Loucy (cell line): ENCODE results near the gene ARHGAP25.

Experiments used
- H2AFZ ChIP-seq: fragments of 200-600 bp; sonication (generic); 2 replicates; pipeline ENCODE4 v1.6.0; 2016; ENCODE audit warnings: antibody characterized with exemption, mild to moderate bottlenecking, low read length, moderate library complexity
- H3F3A ChIP-seq: fragments of 200-600 bp; 2 replicates; pipeline ENCODE4 v1.6.0; 2016; ENCODE audit warnings: antibody characterized with exemption, low read depth, mild to moderate bottlenecking
- H3K27me3 ChIP-seq: fragments of 200-600 bp; sonication (generic); 2 replicates; pipeline ENCODE4 v1.6.1; 2014; ENCODE audit warnings: low read length, mild to moderate bottlenecking; ENCODE audit not compliant: insufficient read depth, poor library complexity, severe bottlenecking
- H3K36me3 ChIP-seq: fragments of 200-600 bp; sonication (generic); 2 replicates; pipeline ENCODE4 v1.6.1; 2016; ENCODE audit warnings: low read length; ENCODE audit not compliant: insufficient read depth
- H3K4me1 ChIP-seq: fragments of 200-600 bp; sonication (generic); 2 replicates; pipeline ENCODE4 v1.5.1; 2014; ENCODE audit warnings: low read length, mild to moderate bottlenecking; ENCODE audit not compliant: insufficient read depth, poor library complexity, severe bottlenecking
- H3K4me2 ChIP-seq: fragments of 200-600 bp; sonication (generic); 2 replicates; pipeline ENCODE4 v1.6.0; 2014; ENCODE audit warnings: antibody characterized with exemption, low read length, low read depth, mild to moderate bottlenecking; ENCODE audit not compliant: poor library complexity, severe bottlenecking
- H3K4me3 ChIP-seq: fragments of 200-600 bp; sonication (generic); 2 replicates; pipeline ENCODE4 v1.5.1; 2014; ENCODE audit warnings: low read length, mild to moderate bottlenecking, mixed read lengths; ENCODE audit not compliant: poor library complexity, severe bottlenecking
- H3K79me2 ChIP-seq: fragments of 200-600 bp; sonication (generic); 2 replicates; pipeline ENCODE4 v1.6.1; 2014; ENCODE audit warnings: low read length; ENCODE audit not compliant: insufficient read depth
- H3K9ac ChIP-seq: fragments of 200-600 bp; sonication (generic); 2 replicates; pipeline ENCODE4 v1.6.0; 2014; ENCODE audit warnings: mild to moderate bottlenecking, low read depth, low read length, moderate library complexity; ENCODE audit not compliant: poor library complexity, severe bottlenecking
- H3K9me2 ChIP-seq: fragments of 200-600 bp; sonication (generic); replicated peaks from 2 replicates; pipeline ENCODE4 v1.6.1; 2016; ENCODE audit warnings: low read depth, low read length, mixed read lengths
- H3K9me3 ChIP-seq: fragments of 200-600 bp; sonication (generic); 2 replicates; pipeline ENCODE4 v1.6.1; 2014; ENCODE audit warnings: mild to moderate bottlenecking, antibody characterized with exemption, low read length, low read depth; ENCODE audit not compliant: insufficient read depth
- H4K20me1 ChIP-seq: fragments of 200-600 bp; sonication (generic); 2 replicates; pipeline ENCODE4 v1.6.0; 2014; ENCODE audit warnings: antibody characterized with exemption, low read length, mild to moderate bottlenecking; ENCODE audit not compliant: insufficient read depth, poor library complexity, severe bottlenecking
- EZH2phosphoT487 ChIP-seq: fragments of 200-600 bp; IDR thresholded peaks from 2 replicates; pipeline ENCODE4 v1.6.1; 2018; ENCODE audit warnings: antibody characterized with exemption, mild to moderate bottlenecking, moderate library complexity, borderline replicate concordance
- TF ChIP-seq, protein P1 (sequence below): fragments of 200-600 bp; sonication (generic); conservative IDR thresholded peaks from 2 replicates; pipeline ENCODE4 v1.5.1; 2014; ENCODE audit warnings: mild to moderate bottlenecking, antibody characterized with exemption, low read length

The ARHGAP25 gene

GRCh38 chr2:68734176-68734575, 435 bp upstream of the ARHGAP25 start:
- H3K36me3 ChIP-seq = no peaks in the 10 kb centered on the region
- no peaks in the 10 kb centered on the region for H3K27me3 ChIP-seq
- H3K4me1 ChIP-seq = peaks cover 60% of the 10 kb centered on the region
- H4K20me1 ChIP-seq = no peaks in the 10 kb centered on the region
- no peak overlapping the region; the same call in 1 of the 2 replicates for H2AFZ ChIP-seq
- H3K9me3 ChIP-seq = no peaks in the 10 kb centered on the region
- no peaks in the 10 kb centered on the region for H3F3A ChIP-seq
- H3K9me2 ChIP-seq = no peaks in the 10 kb centered on the region
- peak overlapping the region; percentile 84 for H3K9ac ChIP-seq
- H3K4me3 ChIP-seq = peak overlapping the region; percentile 76
- peaks cover 45% of the 10 kb centered on the region for H3K79me2 ChIP-seq
- TF ChIP-seq, protein P1, sequence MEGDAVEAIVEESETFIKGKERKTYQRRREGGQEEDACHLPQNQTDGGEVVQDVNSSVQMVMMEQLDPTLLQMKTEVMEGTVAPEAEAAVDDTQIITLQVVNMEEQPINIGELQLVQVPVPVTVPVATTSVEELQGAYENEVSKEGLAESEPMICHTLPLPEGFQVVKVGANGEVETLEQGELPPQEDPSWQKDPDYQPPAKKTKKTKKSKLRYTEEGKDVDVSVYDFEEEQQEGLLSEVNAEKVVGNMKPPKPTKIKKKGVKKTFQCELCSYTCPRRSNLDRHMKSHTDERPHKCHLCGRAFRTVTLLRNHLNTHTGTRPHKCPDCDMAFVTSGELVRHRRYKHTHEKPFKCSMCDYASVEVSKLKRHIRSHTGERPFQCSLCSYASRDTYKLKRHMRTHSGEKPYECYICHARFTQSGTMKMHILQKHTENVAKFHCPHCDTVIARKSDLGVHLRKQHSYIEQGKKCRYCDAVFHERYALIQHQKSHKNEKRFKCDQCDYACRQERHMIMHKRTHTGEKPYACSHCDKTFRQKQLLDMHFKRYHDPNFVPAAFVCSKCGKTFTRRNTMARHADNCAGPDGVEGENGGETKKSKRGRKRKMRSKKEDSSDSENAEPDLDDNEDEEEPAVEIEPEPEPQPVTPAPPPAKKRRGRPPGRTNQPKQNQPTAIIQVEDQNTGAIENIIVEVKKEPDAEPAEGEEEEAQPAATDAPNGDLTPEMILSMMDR = no peak
- no peak for TF ChIP-seq EZH2phosphoT487
- peak overlapping the region; percentile 92 for H3K4me2 ChIP-seq

- H4K20me1 ChIP-seq = no peaks in the 10 kb centered on the region
- H3K9me3 ChIP-seq = no peaks in the 10 kb centered on the region
- no peaks in the 10 kb centered on the region for H3K9me2 ChIP-seq
- no peaks in the 10 kb centered on the region for H3K36me3 ChIP-seq
- peaks cover 64% of the 10 kb centered on the region for H3K79me2 ChIP-seq
- H3K4me2 ChIP-seq = peak overlapping the region; percentile 92
- H3K4me3 ChIP-seq = peak overlapping the region; percentile 76
- no peaks in the 10 kb centered on the region for H3F3A ChIP-seq
- TF ChIP-seq EZH2phosphoT487 = no peak
- TF ChIP-seq, protein P1 = no peak
- no peak overlapping the region for H2AFZ ChIP-seq
- peaks cover 79% of the 10 kb centered on the region for H3K4me1 ChIP-seq
- H3K9ac ChIP-seq = peak overlapping the region; percentile 84
- no peaks in the 10 kb centered on the region for H3K27me3 ChIP-seq
Observed at GRCh38 chr2:68736086-68736485, 1.5 kb downstream of the ARHGAP25 start.

DNA sequence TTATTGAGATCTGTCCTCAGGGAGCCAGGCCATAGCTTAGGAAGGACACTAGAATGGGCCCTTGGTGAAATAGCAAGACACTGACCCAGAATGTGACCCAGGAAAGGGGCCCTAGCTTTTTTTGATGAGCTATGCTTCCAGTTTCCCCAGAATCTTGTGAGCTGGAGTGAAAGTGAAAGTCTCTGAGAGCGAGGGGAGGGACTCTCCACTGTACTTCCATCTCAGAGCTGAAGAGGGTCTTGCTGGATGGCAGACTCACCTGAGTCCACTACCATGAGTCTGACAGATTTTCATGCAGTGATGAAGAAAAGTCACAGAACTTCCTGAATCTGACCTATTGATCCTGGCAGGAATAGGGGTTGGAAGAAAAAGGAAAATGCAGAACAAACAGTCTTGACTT, 3.1 kb downstream of the ARHGAP25 start:
- peak overlapping the region; percentile 92 for H3K4me2 ChIP-seq
- H4K20me1 ChIP-seq = no peaks in the 10 kb centered on the region
- H3K79me2 ChIP-seq = peaks cover 79% of the 10 kb centered on the region
- peak overlapping the region; percentile 76 for H3K4me3 ChIP-seq
- no peak for TF ChIP-seq EZH2phosphoT487
- TF ChIP-seq, protein P1 = no peak
- peaks cover 95% of the 10 kb centered on the region for H3K4me1 ChIP-seq
- no peaks in the 10 kb centered on the region for H3K9me3 ChIP-seq
- H3K27me3 ChIP-seq = no peaks in the 10 kb centered on the region
- peak overlapping the region; percentile 84 for H3K9ac ChIP-seq
- H3K36me3 ChIP-seq = no peaks in the 10 kb centered on the region
- H3K9me2 ChIP-seq = no peaks in the 10 kb centered on the region
- H3F3A ChIP-seq = no peaks in the 10 kb centered on the region
- no peak overlapping the region for H2AFZ ChIP-seq
